Neural progenitor cell (in vitro differentiated cells): ENCODE data around the gene UBAP1L.

Experiments used
- CTCF ChIP-seq: fragments of 200-600 bp; sonication (generic); IDR thresholded peaks from 2 replicates; pipeline ENCODE4 v1.5.1; 2017; ENCODE audit warnings: antibody characterized with exemption, mild to moderate bottlenecking
- EZH2 ChIP-seq: fragments of 200-600 bp; sonication (generic); IDR thresholded peaks from 2 replicates; pipeline ENCODE4 v1.6.1; 2017; ENCODE audit warnings: antibody characterized with exemption, mild to moderate bottlenecking, moderate library complexity

- no peak for TF ChIP-seq CTCF
- no peak for TF ChIP-seq EZH2
These were observed 46.6 kb downstream of the UBAP1L start for GRCh38 chr15:65068403-65068788.
